GM20000 (cell line): ENCODE data around the gene ANGPTL8.

Experiments used
- DNase-seq: peaks from one replicate; pipeline ENCODE4 v3.0.0; 2012; ENCODE audit warnings: low spot score
- CTCF ChIP-seq: IDR thresholded peaks from 2 replicates; pipeline ENCODE4 v1.5.1; 2012; ENCODE audit warnings: mild to moderate bottlenecking, control low read depth; ENCODE audit errors: extremely low read depth, missing control alignments

ANGPTL8 gene

GRCh38 chr19:11199517-11199916, 39.9 kb upstream of the ANGPTL8 start:
- no peak for TF ChIP-seq CTCF
- DNase-seq = no peak

- no peak for DNase-seq
- TF ChIP-seq CTCF = no peak
Observed at GRCh38 chr19:11200015-11200574, 39.3 kb upstream of the ANGPTL8 start.

GRCh38 chr19:11200931-11201330, 38.5 kb upstream of the ANGPTL8 start:
- TF ChIP-seq CTCF = no peak
- no peak for DNase-seq

- TF ChIP-seq CTCF = no peak
- no peak for DNase-seq
Observed at GRCh38 chr19:11201791-11202190, 37.6 kb upstream of the ANGPTL8 start.

- no peak for TF ChIP-seq CTCF
- DNase-seq = no peak
Observed at GRCh38 chr19:11202488-11203193, 36.8 kb upstream of the ANGPTL8 start.

GRCh38 chr19:11203194-11204075, 36.0 kb upstream of the ANGPTL8 start:
- TF ChIP-seq CTCF = peak; percentile 50
- DNase-seq = peak; percentile 80

- no peak for TF ChIP-seq CTCF
- no peak for DNase-seq
Observed at GRCh38 chr19:11204076-11204602, 35.3 kb upstream of the ANGPTL8 start.
